ENCODE results near the gene FHL3.
"Not testable (repeated sequence)": the region's sequence is repeated elsewhere in the genome, so short reads cannot be mapped to it uniquely, and the experiment has no call there.

Gene FHL3

DNA sequence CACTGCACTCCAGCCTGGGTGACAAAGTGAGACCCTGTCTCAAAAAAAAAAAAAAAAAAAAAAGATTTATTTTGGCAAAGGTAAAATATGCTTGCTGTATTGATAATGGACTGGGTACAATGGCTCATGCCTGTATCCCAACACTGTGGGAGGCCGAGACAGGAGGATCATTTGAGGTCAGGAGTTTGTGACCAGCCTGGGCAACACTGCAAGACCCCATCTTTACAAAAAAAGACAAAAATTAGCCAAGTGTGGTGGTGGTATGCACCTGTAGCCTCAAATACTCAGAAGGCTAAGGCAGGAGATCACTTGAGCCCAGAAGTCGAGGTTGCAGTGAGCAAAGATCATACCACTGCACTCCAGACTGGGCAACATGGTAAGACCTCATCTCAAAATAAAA, 21.8 kb downstream of the FHL3 start:
- DNase-seq = no peak

DNA sequence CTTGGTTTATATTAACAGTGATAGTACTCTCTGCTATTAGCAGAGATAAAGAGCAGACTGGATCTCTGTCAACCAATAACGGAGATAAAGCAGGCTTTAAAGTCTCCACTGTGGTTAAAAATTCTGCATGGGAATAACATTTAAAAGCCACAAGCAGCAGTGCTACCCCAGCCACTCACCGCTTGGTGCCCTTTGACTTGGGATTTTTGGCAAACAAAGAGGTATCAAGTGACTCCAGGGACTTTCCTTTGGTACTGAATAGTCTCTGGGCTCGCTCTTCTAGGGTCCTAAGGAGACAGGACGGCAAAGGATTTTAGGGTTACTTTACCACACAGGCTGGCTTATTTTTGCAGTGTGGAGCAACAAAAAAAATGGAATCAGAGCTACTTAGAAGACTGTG, 26.8 kb downstream of the FHL3 start:
- no peak for DNase-seq

DNA sequence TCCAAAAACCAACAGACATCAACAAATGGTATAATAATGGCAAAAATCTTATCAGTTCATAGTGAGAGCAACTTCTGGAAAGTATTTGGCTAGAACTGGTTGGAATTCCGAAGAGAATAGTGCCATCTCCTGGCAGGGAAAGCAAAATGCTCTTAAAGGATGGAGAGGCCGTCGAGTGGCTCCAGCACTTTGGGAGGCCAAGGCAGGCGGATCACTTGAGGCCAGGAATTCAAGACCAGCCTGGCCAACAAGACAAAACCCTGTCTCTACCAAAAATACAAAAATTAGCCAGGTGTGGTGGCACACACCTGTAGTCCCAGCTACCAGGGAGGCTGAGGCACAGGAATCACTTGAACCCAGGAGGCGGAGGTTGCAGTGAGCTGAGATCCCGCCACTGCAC, 30.2 kb downstream of the FHL3 start:
- DNase-seq = not testable (repeated sequence)

- no peak for DNase-seq
These were observed 30.7 kb downstream of the FHL3 start for GRCh38 chr1:37974567-37974966.

- DNase-seq = not testable (repeated sequence)
These were observed 31.6 kb downstream of the FHL3 start for GRCh38 chr1:37973684-37974083.

DNA sequence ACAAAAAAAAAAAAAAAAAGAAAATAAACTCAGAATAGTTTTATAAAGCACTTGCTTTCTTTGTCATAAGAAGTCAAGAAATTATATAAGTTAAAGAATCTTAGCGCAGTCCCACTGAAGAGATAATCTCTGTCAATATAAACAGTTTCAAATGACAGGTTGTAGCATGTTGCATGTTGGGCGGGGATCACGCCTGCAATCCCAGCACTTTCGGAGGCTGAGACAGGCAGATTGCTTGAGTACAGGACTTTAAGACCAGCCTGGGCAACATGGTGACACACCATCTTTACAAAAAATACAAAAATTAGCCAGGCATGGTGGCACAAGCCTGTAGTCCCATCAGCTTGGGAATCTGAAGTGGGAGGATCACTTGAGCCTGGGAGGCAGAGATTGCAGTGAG, 40.0 kb downstream of the FHL3 start:
- DNase-seq = no peak

- DNase-seq = not testable (repeated sequence)
These were observed 41.2 kb downstream of the FHL3 start for GRCh38 chr1:37964106-37964505.

GRCh38 chr1:37958690-37959089, 46.6 kb downstream of the FHL3 start:
- DNase-seq = no peak

DNA sequence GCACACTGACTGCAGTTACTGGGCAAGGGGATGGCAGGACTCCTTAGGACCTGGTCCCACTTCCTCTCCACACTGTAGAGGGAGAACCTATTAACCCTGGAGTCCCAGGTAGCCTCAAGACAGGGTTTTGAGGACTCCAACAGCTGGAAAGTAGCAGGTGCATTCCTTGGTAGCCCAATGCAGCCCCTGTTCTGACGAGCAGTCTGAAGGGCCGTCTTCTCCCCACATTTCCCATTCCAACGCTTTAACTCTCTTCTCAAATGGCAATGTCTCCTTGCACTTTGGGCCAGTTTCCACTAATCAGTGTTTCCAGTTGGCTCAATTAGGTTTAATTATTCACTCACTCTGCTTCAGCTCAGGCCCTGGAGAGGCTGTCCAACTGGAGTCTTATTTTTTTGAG, 49.6 kb downstream of the FHL3 start:
- no peak for DNase-seq

- no peak for DNase-seq
These were observed 50.9 kb downstream of the FHL3 start for GRCh38 chr1:37954316-37954971.

DNA sequence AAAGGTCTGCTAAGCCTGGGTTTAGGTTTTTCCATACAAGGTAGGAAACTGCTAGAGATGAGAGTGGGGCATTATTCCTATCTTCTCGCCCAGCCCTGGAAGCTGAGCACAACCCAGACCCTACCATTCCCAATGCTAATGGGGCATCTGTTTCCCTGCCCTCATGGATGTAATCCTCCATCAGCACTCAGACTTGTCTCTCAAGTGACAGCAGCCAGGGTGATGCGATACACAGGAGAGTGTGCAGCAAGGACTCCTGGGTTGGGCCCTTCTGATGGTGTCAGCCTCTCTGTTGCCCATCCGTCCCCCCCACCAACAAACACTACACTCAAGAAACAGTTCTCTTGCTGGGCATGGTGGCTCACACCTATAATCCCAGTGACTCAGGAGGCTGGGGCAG, 52.6 kb downstream of the FHL3 start:
- DNase-seq = no peak

GRCh38 chr1:37951783-37952624, 53.3 kb downstream of the FHL3 start:
- no peak for DNase-seq

- DNase-seq = no peak
These were observed 54.1 kb downstream of the FHL3 start for GRCh38 chr1:37951041-37951782.

- DNase-seq = no peak
These were observed 55.7 kb downstream of the FHL3 start for GRCh38 chr1:37949524-37950152.

- no peak for DNase-seq
These were observed 56.5 kb downstream of the FHL3 start for GRCh38 chr1:37948841-37949240.

GRCh38 chr1:37948166-37948565, 57.1 kb downstream of the FHL3 start:
- no peak for DNase-seq

DNA sequence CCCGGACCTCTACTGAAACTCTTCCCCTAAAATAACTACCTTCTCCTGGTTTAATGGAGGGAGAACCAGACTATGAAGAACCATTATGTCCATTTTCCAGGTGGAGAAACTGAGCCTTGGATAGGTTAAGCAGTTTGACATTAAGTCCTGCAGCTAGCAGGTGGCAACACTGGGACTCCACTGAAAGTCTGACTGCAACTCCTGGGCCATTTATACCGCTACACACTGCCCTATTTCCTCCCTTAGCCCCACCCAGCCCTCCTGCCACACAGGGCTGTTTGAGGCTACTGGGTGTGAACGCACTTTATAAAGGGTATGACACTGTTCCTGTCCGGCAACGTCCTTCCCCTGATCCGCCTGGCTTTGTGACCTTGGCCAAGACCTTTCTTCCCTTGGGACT, 58.0 kb downstream of the FHL3 start:
- DNase-seq = no peak
